SH-SY5Y (cell line): ENCODE measurements around the gene RABIF.

ENCODE experiments used
- GATA2 ChIP-seq: IDR thresholded peaks from 2 replicates; pipeline ENCODE4 v1.6.1; 2011; ENCODE audit warnings: mild to moderate bottlenecking, low read depth, low read length
- GATA3 ChIP-seq: IDR thresholded peaks from 2 replicates; pipeline ENCODE4 v1.6.1; 2011; ENCODE audit warnings: low read depth, mild to moderate bottlenecking, low read length, moderate library complexity

GRCh38 chr1:202926581-202927491, 37.9 kb upstream of the RABIF start, which contains the start of gene KLHL12:
- TF ChIP-seq GATA2 (peak; percentile 38; the same call in 1 of the 2 replicates), GATA3 (no peak)
